Panc1 (cell line): ENCODE results near the gene POLR2A. TPM values are rescaled to one million over a fixed set of nuclear protein-coding genes. Genes with fewer than 3 reads are reported as not detected.
A peak's percentile ranks its signal among the peaks of the same experiment; 100 is the strongest.

Experiments
- ATAC-seq: fragments of 200-7000 bp; cut with Tn5 transposase; 2 replicates; pipeline ENCODE4 v1.9.1; 2020; ENCODE audit warnings: mild to moderate bottlenecking, moderate library complexity
- BruUV-seq: library from RNA; stranded (reverse); fragments of 400-500 nt; replicated peaks from 2 replicates; lab custom pipeline; 2021; lab: Mats Ljungman, UMichigan
- CTCF ChIA-PET: fragments of 300-600 bp; sonication (Branson Sonifier 250); formaldehyde crosslinking; loops from one replicate; lab custom pipeline; 2022; ENCODE audit warnings: antibody characterized with exemption; lab: Charles Lee
- POLR2A ChIA-PET: fragments of 300-600 bp; sonication (Branson Sonifier 250); formaldehyde crosslinking; loops from one replicate; lab custom pipeline; 2022; ENCODE audit warnings: antibody characterized with exemption; lab: Charles Lee
- DNase-seq: peaks from one replicate; pipeline ENCODE4 v3.0.0-alpha.2; 2010; ENCODE audit warnings: low read depth, low spot score
- H3K27ac ChIP-seq: 2 replicates; pipeline ENCODE4 v1.5.1; 2011; ENCODE audit warnings: mild to moderate bottlenecking, low read length, inconsistent platforms
- H3K27me3 ChIP-seq: fragments of 200-500 bp; sonication (Bioruptor generic); 2 replicates; pipeline ENCODE4 v1.6.0; 2014; ENCODE audit warnings: low read length, inconsistent platforms; ENCODE audit not compliant: control insufficient read depth, insufficient read depth
- H3K36me3 ChIP-seq: fragments of 200-500 bp; sonication (Bioruptor generic); 2 replicates; pipeline ENCODE4 v1.5.1; 2014; ENCODE audit warnings: inconsistent platforms, mild to moderate bottlenecking, low read length, moderate library complexity; ENCODE audit not compliant: control insufficient read depth, insufficient read depth
- H3K4me1 ChIP-seq: 2 replicates; pipeline ENCODE4 v1.5.1; 2011; ENCODE audit warnings: inconsistent platforms, mild to moderate bottlenecking, low read length, moderate library complexity; ENCODE audit not compliant: control insufficient read depth, insufficient read depth
- H3K4me3 ChIP-seq, 2 experiments: 2 replicates each; pipeline ENCODE4 v1.5.1; 2011 to 2012; ENCODE audit warnings: low read depth in 2 of 2, low read length in 2 of 2, mild to moderate bottlenecking in 2 of 2, inconsistent platforms in 1 of 2, moderate library complexity in 1 of 2
- H3K9me3 ChIP-seq: fragments of 200-500 bp; sonication (Bioruptor generic); 2 replicates; pipeline ENCODE4 v1.5.1; 2014; ENCODE audit warnings: low read depth, mild to moderate bottlenecking, inconsistent platforms, low read length, moderate library complexity; ENCODE audit not compliant: control insufficient read depth, insufficient read depth
- CTCF ChIP-seq: fragments of 450-650 bp; IDR thresholded peaks from 2 replicates; pipeline ENCODE4 v1.5.1; 2017; ENCODE audit warnings: mild to moderate bottlenecking
- POLR2AphosphoS5 ChIP-seq: IDR thresholded peaks from 2 replicates; pipeline ENCODE4 v1.6.1; 2012; ENCODE audit warnings: mild to moderate bottlenecking, low read depth, low read length, moderate library complexity
- REST ChIP-seq, 2 experiments: IDR thresholded peaks; 2 replicates each; pipeline ENCODE4 v1.6.1; 2011 to 2012; ENCODE audit warnings: low read depth in 2 of 2, control low read depth in 1 of 2, low read length in 1 of 2, mild to moderate bottlenecking in 1 of 2, moderate library complexity in 1 of 2; ENCODE audit not compliant: insufficient read depth in 1 of 2
- SIN3A ChIP-seq: IDR thresholded peaks from 2 replicates; pipeline ENCODE4 v1.6.1; 2012; ENCODE audit warnings: low read depth, mild to moderate bottlenecking, low read length, moderate library complexity, borderline replicate concordance; ENCODE audit not compliant: insufficient read depth
- TCF7L2 ChIP-seq: IDR thresholded peaks from 2 replicates; pipeline ENCODE4 v1.6.1; 2011; ENCODE audit warnings: mild to moderate bottlenecking, low read depth, low read length, inconsistent platforms
- in situ Hi-C: cut with HindIII; loops from 2 replicates; pipeline ENCODE4 v1.10.0; 2016; ENCODE audit warnings: low sequenced_read_pairs, low pct_unique_long_range_greater_than_20kb
- intact Hi-C: fragments of 100-400 bp; cut with micrococcal nuclease; formaldehyde crosslinking; loops from one replicate; pipeline ENCODE4 v1.10.0; 2022; ENCODE audit not compliant: unreplicated experiment
- total RNA-seq: library from RNA; stranded (reverse); gene quantifications from one replicate; pipeline ENCODE4 v1.2.1, GENCODE V29; 2021; ENCODE audit not compliant: unreplicated experiment

POLR2A gene
- total RNA-seq, 1 experiment from 2014 or later, result 181 TPM

- CTCF ChIA-PET, result interaction anchor here (0.6 kb wide), 1 partner anchor 17 kb away, joined by 6 read pairs; no protein-coding TSS in a partner anchor
- no peaks in the 10 kb centered on the region for H3K9me3 ChIP-seq
- intact Hi-C loops (no loop called here), in situ Hi-C loops (no loop called here)
- H3K4me1 ChIP-seq, result peaks cover 18% of the 10 kb centered on the region
- no peak for ATAC-seq
- H3K4me3 ChIP-seq, result no peak overlapping the region
- H3K27me3 ChIP-seq, result no peaks in the 10 kb centered on the region
- no peak for DNase-seq
- H3K36me3 ChIP-seq, result no peaks in the 10 kb centered on the region
- no peak for TF ChIP-seq REST (IDR thresholded peaks at IDR 0.05; ENCODE audit: insufficient read depth in 1 of 2, low read depth in 2 of 2, low read length in 1 of 2)
- TF ChIP-seq CTCF, result no peak
- no peak for TF ChIP-seq TCF7L2
- no peak for TF ChIP-seq SIN3A
- no peak for TF ChIP-seq POLR2AphosphoS5
- no TSS peak for BruUV-seq
- POLR2A ChIA-PET, result interaction anchor here (0.7 kb wide), 1 partner anchor 17 kb away, joined by 3 read pairs; no protein-coding TSS in a partner anchor
- H3K27ac ChIP-seq, result no peak overlapping the region
Observed at GRCh38 chr17:7466318-7466638, 17.9 kb upstream of the POLR2A start.

GRCh38 chr17:7466639-7467341, 17.4 kb upstream of the POLR2A start:
- in situ Hi-C loops, result no loop called here
- intact Hi-C loops, result no loop called here

More at GRCh38 chr17:7466639-7467341, 17.4 kb upstream of the POLR2A start:
- Histone ChIP-seq H3K4me3 (no peak overlapping the region), H3K36me3 (no peaks in the 10 kb centered on the region), H3K4me1 (peaks cover 21% of the 10 kb centered on the region), H3K27ac (no peak overlapping the region), H3K9me3 (no peaks in the 10 kb centered on the region), H3K27me3 (no peaks in the 10 kb centered on the region)
- DNase-seq (no peak), ATAC-seq (peak; percentile 51)
- POLR2A ChIA-PET, result no interaction called here
- BruUV-seq, result no TSS peak
- CTCF ChIA-PET, result interaction anchor here (0.6 kb wide), 1 partner anchor 18 kb away, joined by 6 read pairs; no protein-coding TSS in a partner anchor
- TF ChIP-seq CTCF, result no peak
- TF ChIP-seq POLR2AphosphoS5, result no peak
- TF ChIP-seq TCF7L2, result no peak
- no peak for TF ChIP-seq REST (IDR thresholded peaks at IDR 0.05; ENCODE audit: insufficient read depth in 1 of 2, low read depth in 2 of 2, low read length in 1 of 2)
- TF ChIP-seq SIN3A, result no peak
